K562 (cell line): ENCODE results near the gene SEPTIN2. TPM values are rescaled to one million over a fixed set of nuclear protein-coding genes. Genes with fewer than 3 reads are reported as not detected.
A peak's percentile ranks its signal among the peaks of the same experiment; 100 is the strongest.

Experiments
- CEBPB ChIP-seq: fragments of 450-650 bp; IDR thresholded peaks from 2 replicates; pipeline ENCODE4 v1.6.1; 2016; ENCODE audit warnings: missing genetic modification characterization, missing compliant biosample characterization
- CXXC5 ChIP-seq: fragments of 250-450 bp; sonication (Bioruptor Pico); IDR thresholded peaks from 2 replicates; pipeline ENCODE4 v1.8.0; 2022; ENCODE audit warnings: inconsistent platforms, mild to moderate bottlenecking, moderate library complexity
- NFATC3 ChIP-seq: fragments of 450-650 bp; IDR thresholded peaks from 2 replicates; pipeline ENCODE4 v1.6.1; 2017; ENCODE audit warnings: mild to moderate bottlenecking
- NRF1 ChIP-seq, 2 experiments: fragments of 450-650 bp; IDR thresholded peaks in 1 of 2; conservative IDR thresholded peaks in 1 of 2; 2 replicates each; pipeline ENCODE4 v1.6.1; 2014; ENCODE audit warnings: mild to moderate bottlenecking in 2 of 2
- RCOR1 ChIP-seq, 2 experiments: IDR thresholded peaks; 2 replicates each; pipeline ENCODE4 v1.6.1; 2012; ENCODE audit warnings: low read depth in 2 of 2, low read length in 2 of 2, borderline replicate concordance in 1 of 2, improper control_type of control experiment in 1 of 2
- RNF2 ChIP-seq: sonication (generic); IDR thresholded peaks from 2 replicates; pipeline ENCODE4 v1.6.1; 2016
- SMARCA4 ChIP-seq: fragments of 450-650 bp; IDR thresholded peaks from 2 replicates; pipeline ENCODE4 v1.6.1; 2016
- WHSC1 ChIP-seq: IDR thresholded peaks from one replicate; pipeline ENCODE4 v1.6.1; 2012; ENCODE audit warnings: low read length, control low read depth, inconsistent platforms
- ZC3H4 ChIP-seq: sonication (generic); formaldehyde crosslinking; IDR thresholded peaks from 2 replicates; pipeline ENCODE4 v1.9.0; 2021; ENCODE audit warnings: missing genetic modification reagents, borderline replicate concordance
- ZNF140 ChIP-seq: fragments of 250-450 bp; sonication (Bioruptor Pico); IDR thresholded peaks from 2 replicates; pipeline ENCODE4 v1.8.0; 2021; ENCODE audit warnings: moderate library complexity, mild to moderate bottlenecking, inconsistent platforms
- ZNF143 ChIP-seq: sonication (generic); formaldehyde crosslinking; IDR thresholded peaks from 2 replicates; pipeline ENCODE4 v1.9.0; 2022; ENCODE audit warnings: mild to moderate bottlenecking, missing genetic modification reagents
- ZNF184 ChIP-seq: sonication (generic); formaldehyde crosslinking; IDR thresholded peaks from 2 replicates; pipeline ENCODE4 v1.5.0; 2020; ENCODE audit warnings: missing genetic modification reagents
- polyA plus RNA-seq, 8 experiments: library from polyadenylated mRNA; depleted of rRNA in 4 of 8; stranded (reverse) in 5 of 8; unstranded in 3 of 8; fragments of >200 nt; fragmentation: Nextera tagmentation in 2 of 8; fragmentation: Illumina TruSeq in 1 of 8; extraction: Ambion mirVana in 2 of 8; extraction: Trizol in 1 of 8; gene quantifications; 2 replicates each; pipeline versions ENCODE4 v1.2.1 to v1.2.3, GENCODE V29; 2011 to 2014; ENCODE audit warnings: inconsistent platforms in 1 of 8, missing spikeins in 1 of 8
- total RNA-seq, 7 experiments: library from RNA; depleted of rRNA in 6 of 7; stranded (reverse); fragments of >200 nt in 6 of 7; fragmentation: Illumina TruSeq in 2 of 7; extraction: Trizol in 2 of 7; gene quantifications; 2 replicates each; pipeline versions ENCODE4 v1.2.1 to v1.2.3, GENCODE V29; 2011 to 2021; ENCODE audit warnings: low replicate concordance in 1 of 7
- TF ChIP-seq, protein P1 (sequence below): fragments of 250-450 bp; sonication (Bioruptor Pico); IDR thresholded peaks from 2 replicates; pipeline ENCODE4 v1.4.0; 2020; ENCODE audit warnings: mild to moderate bottlenecking
- TF ChIP-seq, protein P2 (sequence below): sonication (generic); IDR thresholded peaks from 2 replicates; pipeline ENCODE4 v1.6.1; 2016
- TF ChIP-seq, protein P3 (sequence below): fragments of 450-650 bp; IDR thresholded peaks from 2 replicates; pipeline ENCODE4 v1.6.1; 2016

SEPTIN2 gene
- total and polyA plus RNA-seq, 9 of the 15 experiments (the other 6 are each of a cell fraction or from before 2014, with no cell fraction given) = 121 to 367 (median 166) TPM

DNA sequence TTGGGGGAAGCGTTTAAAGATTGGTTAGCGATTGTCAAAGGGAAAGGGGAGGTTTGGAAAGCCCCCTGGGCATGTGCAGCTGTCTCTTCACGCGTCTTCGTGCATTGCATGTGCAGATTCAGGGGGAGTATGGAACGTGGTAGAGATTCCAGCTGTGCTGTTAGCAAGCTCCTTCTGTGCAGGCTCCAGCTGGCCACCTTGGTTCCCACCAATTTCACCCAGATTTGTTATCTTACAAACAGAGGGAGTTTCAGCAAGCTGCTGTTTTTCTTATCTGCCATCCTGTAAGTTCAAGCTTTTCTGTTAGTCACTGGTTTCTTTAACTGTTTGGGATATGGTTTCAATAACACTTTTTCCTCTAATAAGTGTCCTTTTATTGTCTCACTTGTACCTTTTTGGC, 70.8 kb downstream of the SEPTIN2 start (continued):
- TF ChIP-seq, protein P1, sequence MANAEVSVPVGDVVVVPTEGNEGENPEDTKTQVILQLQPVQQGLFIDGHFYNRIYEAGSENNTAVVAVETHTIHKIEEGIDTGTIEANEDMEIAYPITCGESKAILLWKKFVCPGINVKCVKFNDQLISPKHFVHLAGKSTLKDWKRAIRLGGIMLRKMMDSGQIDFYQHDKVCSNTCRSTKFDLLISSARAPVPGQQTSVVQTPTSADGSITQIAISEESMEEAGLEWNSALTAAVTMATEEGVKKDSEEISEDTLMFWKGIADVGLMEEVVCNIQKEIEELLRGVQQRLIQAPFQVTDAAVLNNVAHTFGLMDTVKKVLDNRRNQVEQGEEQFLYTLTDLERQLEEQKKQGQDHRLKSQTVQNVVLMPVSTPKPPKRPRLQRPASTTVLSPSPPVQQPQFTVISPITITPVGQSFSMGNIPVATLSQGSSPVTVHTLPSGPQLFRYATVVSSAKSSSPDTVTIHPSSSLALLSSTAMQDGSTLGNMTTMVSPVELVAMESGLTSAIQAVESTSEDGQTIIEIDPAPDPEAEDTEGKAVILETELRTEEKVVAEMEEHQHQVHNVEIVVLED (CRISPR knock-in tag) = no peak
- TF ChIP-seq, protein P2, sequence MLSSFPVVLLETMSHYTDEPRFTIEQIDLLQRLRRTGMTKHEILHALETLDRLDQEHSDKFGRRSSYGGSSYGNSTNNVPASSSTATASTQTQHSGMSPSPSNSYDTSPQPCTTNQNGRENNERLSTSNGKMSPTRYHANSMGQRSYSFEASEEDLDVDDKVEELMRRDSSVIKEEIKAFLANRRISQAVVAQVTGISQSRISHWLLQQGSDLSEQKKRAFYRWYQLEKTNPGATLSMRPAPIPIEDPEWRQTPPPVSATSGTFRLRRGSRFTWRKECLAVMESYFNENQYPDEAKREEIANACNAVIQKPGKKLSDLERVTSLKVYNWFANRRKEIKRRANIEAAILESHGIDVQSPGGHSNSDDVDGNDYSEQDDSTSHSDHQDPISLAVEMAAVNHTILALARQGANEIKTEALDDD = peak; percentile 22; the same call in 1 of the 2 replicates
- TF ChIP-seq CEBPB (no peak), ZNF184 (CRISPR knock-in tag) (no peak), ZNF140 (no peak), CXXC5 (0 out of 2 replicates have a peak, but pooled peaks have one; percentile 13), SMARCA4 (0 out of 2 replicates have a peak, but pooled peaks have one; percentile 12), RNF2 (0 out of 2 replicates have a peak, but pooled peaks have one; percentile 22), RCOR1 (IDR thresholded peaks at IDR 0.05; ENCODE audit: borderline replicate concordance in 1 of 2, low read depth in 2 of 2, low read length in 2 of 2) (peak in 1 of 2 experiments; percentile 71; a peak in 2 of 4 replicates), ZC3H4 (CRISPR knock-in tag) (no peak), NFATC3 (no peak), NRF1 (conservative IDR thresholded peaks at IDR 0.05 in 1 of 2, IDR thresholded peaks at IDR 0.05 in 1 of 2) (peak in 1 of 2 experiments; percentile 22; a peak in 1 of 4 replicates), WHSC1 (no peak), ZNF143 (CRISPR knock-in tag) (no peak)
- TF ChIP-seq, protein P3, sequence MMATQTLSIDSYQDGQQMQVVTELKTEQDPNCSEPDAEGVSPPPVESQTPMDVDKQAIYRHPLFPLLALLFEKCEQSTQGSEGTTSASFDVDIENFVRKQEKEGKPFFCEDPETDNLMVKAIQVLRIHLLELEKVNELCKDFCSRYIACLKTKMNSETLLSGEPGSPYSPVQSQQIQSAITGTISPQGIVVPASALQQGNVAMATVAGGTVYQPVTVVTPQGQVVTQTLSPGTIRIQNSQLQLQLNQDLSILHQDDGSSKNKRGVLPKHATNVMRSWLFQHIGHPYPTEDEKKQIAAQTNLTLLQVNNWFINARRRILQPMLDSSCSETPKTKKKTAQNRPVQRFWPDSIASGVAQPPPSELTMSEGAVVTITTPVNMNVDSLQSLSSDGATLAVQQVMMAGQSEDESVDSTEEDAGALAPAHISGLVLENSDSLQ = no peak
